ENCODE results near the gene CLEC16A. TPM values are rescaled to one million over a fixed set of nuclear protein-coding genes. Genes with fewer than 3 reads are reported as not detected.

The CLEC16A gene
- total RNA-seq, 1 donor, result 35.5 TPM

DNA sequence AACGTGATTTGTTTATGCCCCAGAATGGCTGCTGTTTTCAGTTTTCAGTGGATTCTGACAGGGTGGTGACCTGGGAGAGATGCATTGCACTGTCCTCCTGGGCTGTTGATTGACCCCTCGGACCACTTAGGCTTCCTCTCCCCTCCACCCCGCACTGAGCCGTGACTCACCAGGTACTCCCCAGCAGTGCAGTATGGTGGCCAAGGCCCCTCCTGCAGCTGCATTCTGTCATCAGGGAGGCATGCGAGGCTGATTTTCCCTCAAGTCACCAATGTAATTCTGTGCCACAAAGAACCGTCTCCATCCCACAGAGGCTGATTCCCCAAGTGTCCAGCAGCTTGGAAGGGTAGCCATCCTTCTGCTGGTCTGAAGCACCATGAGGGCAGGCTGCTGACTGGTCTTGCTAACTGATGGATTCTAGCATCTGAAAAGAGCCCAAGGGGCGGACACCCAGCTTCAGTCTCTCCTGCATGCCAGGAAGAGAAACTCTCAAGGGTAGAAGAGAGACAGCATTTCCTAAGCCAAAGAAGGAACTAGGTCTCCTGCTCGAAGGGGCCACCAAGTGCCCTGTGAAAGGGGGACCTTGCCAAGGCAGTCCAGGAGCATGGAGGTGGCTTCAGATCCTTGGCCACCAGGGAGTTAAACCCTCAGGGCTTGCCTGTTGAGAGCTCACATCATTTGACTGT is 163.6 kb downstream of the CLEC16A start:
- DNase-seq (ENCODE audit: low read depth in 2 of 3, low spot score in 2 of 3), result no peak

GRCh38 chr16:11108466-11108805 is 164.1 kb downstream of the CLEC16A start:
- no peak for DNase-seq (ENCODE audit: low read depth in 2 of 3, low spot score in 2 of 3)

DNA sequence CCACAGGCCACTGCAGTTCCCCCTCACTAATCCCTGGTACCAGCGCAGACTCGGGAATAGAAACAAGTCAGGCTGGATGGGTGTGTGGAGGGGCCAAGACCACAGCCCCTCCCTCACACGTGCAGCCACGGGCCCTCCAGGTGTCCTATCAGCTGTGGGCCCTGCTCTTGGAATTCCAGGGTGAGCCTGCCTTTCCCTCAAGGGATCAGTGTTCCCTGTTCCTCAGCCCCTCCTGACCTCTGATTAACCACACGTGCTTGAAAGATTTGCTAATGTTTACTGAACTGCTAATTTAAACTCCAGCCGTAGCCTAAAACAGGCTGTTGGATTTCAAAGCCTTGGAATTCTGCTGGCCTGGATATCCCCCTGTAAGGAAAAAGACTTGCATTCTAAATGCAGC is 165.2 kb downstream of the CLEC16A start:
- DNase-seq (ENCODE audit: low read depth in 2 of 3, low spot score in 2 of 3), result no peak

- no peak for DNase-seq (ENCODE audit: low read depth in 2 of 3, low spot score in 2 of 3)
Measured at GRCh38 chr16:11111150-11111549, 166.8 kb downstream of the CLEC16A start.

DNA sequence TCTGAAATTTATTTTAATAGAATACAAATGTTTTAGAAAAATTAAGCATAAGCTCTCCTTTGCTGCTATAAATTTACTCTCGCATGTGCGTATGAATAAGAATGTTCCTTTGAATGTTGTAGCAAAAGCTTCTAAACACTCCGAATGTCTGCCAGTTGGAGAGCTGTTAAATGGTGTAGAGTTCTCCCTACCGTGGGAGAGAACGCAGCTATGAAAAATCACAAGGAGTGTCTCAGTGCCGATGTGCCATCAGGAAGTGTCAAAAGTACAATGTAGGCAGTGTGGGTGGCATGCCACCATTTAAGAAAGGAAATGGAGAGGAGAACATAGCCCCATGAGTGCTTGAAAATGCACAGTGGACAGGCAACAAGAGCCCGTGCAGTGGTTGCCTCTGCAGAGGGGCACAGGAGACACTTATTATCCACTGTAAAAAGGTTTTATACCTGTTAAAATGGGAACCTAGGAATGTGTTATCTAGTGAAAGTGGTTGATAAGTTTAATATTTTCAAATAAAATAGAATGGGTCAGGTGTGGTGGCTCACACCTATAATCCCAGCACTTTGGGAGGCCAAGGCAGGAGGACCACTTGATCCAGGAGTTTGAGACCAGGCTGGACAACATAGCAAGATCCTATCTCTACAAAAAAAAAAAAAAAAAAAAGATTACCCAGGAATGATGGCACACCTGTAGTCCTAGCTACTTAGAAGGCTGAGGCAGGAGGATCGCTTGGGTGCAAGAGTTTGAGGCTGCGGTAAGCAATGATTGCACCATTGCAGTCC is 167.7 kb downstream of the CLEC16A start:
- DNase-seq (ENCODE audit: low read depth in 2 of 3, low spot score in 2 of 3), result no peak

- no peak for DNase-seq (ENCODE audit: low read depth in 2 of 3, low spot score in 2 of 3)
Measured at GRCh38 chr16:11112723-11113348, 168.5 kb downstream of the CLEC16A start.

- no peak for DNase-seq (ENCODE audit: low read depth in 2 of 3, low spot score in 2 of 3)
Measured at GRCh38 chr16:11114366-11115164, 170.2 kb downstream of the CLEC16A start.

- no peak for DNase-seq (ENCODE audit: low read depth in 2 of 3, low spot score in 2 of 3)
Measured at GRCh38 chr16:11117576-11118211, 173.3 kb downstream of the CLEC16A start.

DNA sequence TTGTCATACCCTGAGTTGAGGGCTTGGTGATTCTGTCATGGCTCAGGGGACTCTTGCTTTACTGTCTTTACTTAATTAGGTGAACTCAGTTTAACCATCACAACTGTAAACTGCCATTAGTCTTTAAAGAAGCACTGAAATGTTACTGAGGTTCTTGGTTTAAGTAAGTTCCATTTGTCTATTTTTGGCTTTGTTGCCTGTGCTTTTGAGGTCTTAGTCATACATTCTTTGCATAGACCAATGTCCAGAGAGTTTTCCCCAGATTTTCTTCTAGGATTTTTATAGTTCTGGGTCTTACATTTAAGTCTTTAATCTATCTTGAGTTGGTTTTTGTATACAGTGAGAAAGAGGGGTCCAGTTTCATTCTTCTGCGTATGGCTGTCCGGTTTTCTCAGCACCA is 174.1 kb downstream of the CLEC16A start:
- no peak for DNase-seq (ENCODE audit: low read depth in 2 of 3, low spot score in 2 of 3)

DNA sequence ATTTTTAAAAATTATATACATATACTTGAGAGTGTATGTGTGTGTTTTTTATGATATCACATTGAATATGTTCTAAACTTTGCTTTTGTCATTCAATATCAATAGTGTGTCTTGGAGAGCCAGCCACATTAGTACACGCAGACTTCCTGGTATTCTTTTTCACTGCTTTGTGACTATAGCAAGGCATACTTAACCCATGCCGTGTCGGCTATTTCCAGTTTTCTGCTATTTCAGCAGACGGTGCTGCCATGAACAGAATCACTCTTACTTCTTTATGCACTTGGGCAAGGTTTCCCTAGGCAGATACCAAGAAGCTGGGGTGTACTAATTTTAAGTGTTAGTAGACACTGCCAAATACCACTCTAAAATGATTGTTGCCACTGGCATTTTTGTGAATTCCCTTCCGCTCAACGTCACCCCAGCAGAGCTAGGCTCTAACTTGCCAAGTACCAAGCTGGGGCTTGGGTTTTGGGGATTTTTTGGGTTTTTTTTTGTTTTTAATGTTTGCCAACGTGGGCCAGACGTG is 176.8 kb downstream of the CLEC16A start:
- no peak for DNase-seq (ENCODE audit: low read depth in 2 of 3, low spot score in 2 of 3)

GRCh38 chr16:11121914-11122692 is 177.7 kb downstream of the CLEC16A start:
- no peak for DNase-seq (ENCODE audit: low read depth in 2 of 3, low spot score in 2 of 3)

DNA sequence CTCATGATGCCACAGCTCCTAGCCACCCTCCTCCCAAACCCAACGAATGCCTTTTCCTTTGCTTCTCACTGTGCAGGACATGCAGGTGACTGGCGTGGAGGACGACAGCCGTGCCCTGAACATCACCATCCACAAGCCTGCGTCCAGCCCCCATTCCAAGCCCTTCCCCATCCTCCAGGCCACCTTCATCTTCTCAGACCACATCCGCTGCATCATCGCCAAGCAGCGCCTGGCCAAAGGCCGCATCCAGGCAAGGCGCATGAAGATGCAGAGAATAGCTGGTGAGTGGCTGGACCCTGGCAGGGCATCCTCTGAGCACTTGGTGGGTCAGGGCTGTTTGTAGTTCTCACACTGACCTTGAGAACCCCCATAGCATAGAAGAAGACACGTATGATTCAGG is 179.3 kb downstream of the CLEC16A start:
- DNase-seq (ENCODE audit: low read depth in 2 of 3, low spot score in 2 of 3), result no peak

GRCh38 chr16:11125936-11126335 is 181.6 kb downstream of the CLEC16A start:
- DNase-seq (ENCODE audit: low read depth in 2 of 3, low spot score in 2 of 3), result no peak

- no peak for DNase-seq (ENCODE audit: low read depth in 2 of 3, low spot score in 2 of 3)
Measured at GRCh38 chr16:11126399-11127054, 182.2 kb downstream of the CLEC16A start.

DNA sequence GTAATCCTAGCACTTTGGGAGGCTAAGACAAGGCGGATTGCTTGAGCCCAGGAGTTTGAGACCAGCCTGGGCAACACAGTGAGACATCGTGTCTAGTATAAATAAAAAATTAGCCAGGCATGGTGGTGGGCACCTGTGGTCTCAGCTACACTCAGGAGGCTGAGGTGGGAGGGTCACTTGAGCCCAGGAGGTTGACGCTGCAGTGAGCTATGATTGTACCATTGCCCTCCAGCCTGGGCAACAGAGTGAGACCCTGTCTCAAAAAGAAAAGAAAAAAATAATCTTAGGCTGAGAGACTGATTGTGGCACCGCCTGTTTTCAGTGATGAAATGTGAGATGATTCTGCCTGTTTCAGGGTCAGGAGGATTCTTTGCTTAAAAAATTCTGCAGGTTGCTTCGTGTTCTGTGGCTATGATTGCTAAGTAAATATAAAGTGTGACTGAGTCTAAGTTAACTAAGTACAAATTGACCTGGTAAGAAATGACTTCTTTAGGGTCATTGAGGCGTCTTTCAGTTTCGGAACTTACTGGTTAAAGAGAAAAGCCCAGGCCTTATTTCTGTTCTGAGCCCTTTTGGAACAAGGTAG is 183.3 kb downstream of the CLEC16A start:
- DNase-seq (ENCODE audit: low read depth in 2 of 3, low spot score in 2 of 3), result no peak

DNA sequence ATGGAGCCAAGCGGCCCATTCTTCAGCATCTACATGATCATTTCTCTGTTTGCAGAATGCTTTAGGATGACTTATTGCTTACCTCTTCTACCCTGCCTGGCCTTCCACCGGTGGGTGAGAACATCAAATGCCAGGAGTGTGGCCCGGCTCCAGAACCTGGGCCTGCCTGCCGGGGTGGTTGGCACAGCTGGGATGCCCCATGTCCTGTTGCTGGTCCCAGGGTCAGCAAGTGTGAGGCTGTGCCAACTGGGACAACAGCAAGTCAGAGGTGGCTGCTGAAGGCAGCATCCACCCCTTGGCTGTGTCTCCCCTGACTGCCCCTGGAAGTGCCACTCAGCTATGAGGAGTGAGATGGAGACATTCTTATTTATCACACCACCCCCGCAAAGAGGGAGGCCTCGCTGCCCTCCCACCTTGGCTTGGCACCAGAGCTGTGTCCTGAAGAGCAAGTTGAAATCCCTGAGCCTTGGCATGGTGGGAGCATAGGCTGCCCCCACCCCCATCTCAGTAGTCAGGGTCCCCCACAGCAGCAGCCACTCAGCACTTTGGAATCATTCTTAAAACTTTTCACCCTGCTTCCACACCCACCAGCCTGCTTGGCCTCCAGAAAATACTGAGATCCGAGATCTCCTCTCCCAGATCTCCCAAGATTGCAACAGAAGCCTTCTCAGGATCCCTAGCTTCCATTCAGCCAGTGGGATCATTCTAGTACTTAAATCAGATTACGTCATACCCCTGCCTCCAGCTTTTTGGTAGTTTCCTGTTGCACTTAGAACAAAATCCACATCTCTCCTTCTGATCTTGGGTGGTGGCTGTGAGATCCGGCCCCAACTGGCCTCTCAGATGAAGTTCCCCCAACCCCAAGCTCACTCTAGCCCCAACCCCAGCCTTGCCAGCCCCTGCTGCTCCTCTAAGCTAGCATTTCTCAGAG is 184.1 kb downstream of the CLEC16A start:
- peak in 2 of 3 donors; percentile 18 to 58 for DNase-seq (ENCODE audit: low read depth in 2 of 3, low spot score in 2 of 3)

- peak in 1 of 3 donors; percentile 36 for DNase-seq (ENCODE audit: low read depth in 2 of 3, low spot score in 2 of 3)
Measured at GRCh38 chr16:11129378-11129781, 185.0 kb downstream of the CLEC16A start.

All from hematopoietic multipotent progenitor cell (in vitro differentiated cells).